Transverse colon (tissue), 3 donors: ENCODE data around the gene THBS1.

ENCODE experiments used
- EP300 ChIP-seq: sonication (generic); formaldehyde crosslinking; IDR thresholded peaks from one replicate; pipeline ENCODE4 v1.6.1; 2017; ENCODE audit warnings: antibody characterized with exemption, low read depth
- POLR2A ChIP-seq: fragments of 450-650 bp; IDR thresholded peaks from one replicate; pipeline ENCODE4 v1.6.1; 2016; ENCODE audit warnings: antibody characterized with exemption, mild to moderate bottlenecking, moderate library complexity
- TF ChIP-seq, protein P1 (sequence below), 5 experiments: fragments of 200-600 bp in 3 of 5; fragments of 450-650 bp in 2 of 5; sonication (generic) in 3 of 5; IDR thresholded peaks; 1 replicate in 2 of 5; 2 replicates in 3 of 5; pipeline ENCODE4 v1.5.1; 2016 to 2017; ENCODE audit warnings: antibody characterized with exemption in 5 of 5, inconsistent platforms in 3 of 5, mild to moderate bottlenecking in 2 of 5, moderate library complexity in 1 of 5

DNA sequence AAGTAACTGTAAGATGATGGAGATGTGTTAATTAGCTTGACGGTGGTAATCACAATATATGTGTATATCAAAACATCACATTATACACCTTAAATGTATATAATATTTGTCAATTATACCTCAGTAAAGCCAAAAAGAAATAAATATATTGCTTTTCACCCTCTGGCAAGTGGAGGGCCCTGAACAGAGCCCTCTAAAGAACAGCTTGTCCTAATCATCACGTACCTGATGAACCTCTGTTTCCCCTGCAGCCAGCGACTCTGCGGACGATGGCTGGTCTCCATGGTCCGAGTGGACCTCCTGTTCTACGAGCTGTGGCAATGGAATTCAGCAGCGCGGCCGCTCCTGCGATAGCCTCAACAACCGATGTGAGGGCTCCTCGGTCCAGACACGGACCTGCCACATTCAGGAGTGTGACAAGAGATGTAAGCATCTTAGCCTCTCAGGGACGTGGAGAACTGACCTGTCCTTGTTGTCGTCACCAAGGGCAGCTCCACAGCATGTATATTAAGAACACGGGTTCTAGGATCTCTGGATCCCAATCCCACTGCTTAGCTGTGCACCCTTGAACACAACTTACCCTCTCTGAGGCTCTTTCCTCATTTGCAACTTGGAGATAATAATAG lies 6.3 kb downstream of the THBS1 start:
- TF ChIP-seq POLR2A: no peak
- TF ChIP-seq, protein P1, sequence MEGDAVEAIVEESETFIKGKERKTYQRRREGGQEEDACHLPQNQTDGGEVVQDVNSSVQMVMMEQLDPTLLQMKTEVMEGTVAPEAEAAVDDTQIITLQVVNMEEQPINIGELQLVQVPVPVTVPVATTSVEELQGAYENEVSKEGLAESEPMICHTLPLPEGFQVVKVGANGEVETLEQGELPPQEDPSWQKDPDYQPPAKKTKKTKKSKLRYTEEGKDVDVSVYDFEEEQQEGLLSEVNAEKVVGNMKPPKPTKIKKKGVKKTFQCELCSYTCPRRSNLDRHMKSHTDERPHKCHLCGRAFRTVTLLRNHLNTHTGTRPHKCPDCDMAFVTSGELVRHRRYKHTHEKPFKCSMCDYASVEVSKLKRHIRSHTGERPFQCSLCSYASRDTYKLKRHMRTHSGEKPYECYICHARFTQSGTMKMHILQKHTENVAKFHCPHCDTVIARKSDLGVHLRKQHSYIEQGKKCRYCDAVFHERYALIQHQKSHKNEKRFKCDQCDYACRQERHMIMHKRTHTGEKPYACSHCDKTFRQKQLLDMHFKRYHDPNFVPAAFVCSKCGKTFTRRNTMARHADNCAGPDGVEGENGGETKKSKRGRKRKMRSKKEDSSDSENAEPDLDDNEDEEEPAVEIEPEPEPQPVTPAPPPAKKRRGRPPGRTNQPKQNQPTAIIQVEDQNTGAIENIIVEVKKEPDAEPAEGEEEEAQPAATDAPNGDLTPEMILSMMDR (IDR thresholded peaks at IDR 0.05): no peak
- no peak for TF ChIP-seq EP300
